ENCODE measurements around the gene TRIL.

GRCh38 chr7:28973591-28973990, 15.5 kb upstream of the TRIL start:
- TF ChIP-seq POLR2AphosphoS5 (IDR thresholded peaks at IDR 0.05; ENCODE audit: low read depth), result no peak
- no peak for TF ChIP-seq STAT1 (IDR thresholded peaks at IDR 0.05; ENCODE audit: unreplicated experiment)
- no peak for TF ChIP-seq EZH2phosphoT487 (IDR thresholded peaks at IDR 0.05; ENCODE audit: unreplicated experiment)
- no peak for TF ChIP-seq EZH2 (IDR thresholded peaks at IDR 0.05; ENCODE audit: low read depth, unreplicated experiment)
- TF ChIP-seq CTCF (conservative IDR thresholded peaks at IDR 0.05; ENCODE audit: low read depth in 2 of 2), result no peak
- TF ChIP-seq CREB1 (CRISPR knock-in tag; IDR thresholded peaks at IDR 0.05; ENCODE audit: low read depth), result no peak

Data from GM23338 (cell line).